CD14-positive monocyte (primary cell): ENCODE data around the gene CXXC5. TPM values are rescaled to one million over a fixed set of nuclear protein-coding genes. Genes with fewer than 3 reads are reported as not detected.
A peak's percentile ranks its signal among the peaks of the same experiment; 100 is the strongest.
"Not testable (repeated sequence)": the region's sequence is repeated elsewhere in the genome, so short reads cannot be mapped to it uniquely, and the experiment has no call there.

ENCODE experiments used
- DNase-seq, 3 donors: peaks; one replicate each; pipeline ENCODE4 v3.0.0-alpha.2; 2011 to 2022
- H2AFZ ChIP-seq: 2 replicates; pipeline ENCODE4 v1.6.0; 2012; ENCODE audit warnings: mild to moderate bottlenecking, low read depth, low read length, inconsistent platforms; ENCODE audit not compliant: insufficient read depth, poor library complexity, severe bottlenecking
- H3K27ac ChIP-seq, 2 donors: 1 replicate in 1 of 2; 2 replicates in 1 of 2; pipeline ENCODE4 v1.5.1; 2012 to 2013; ENCODE audit warnings: low read length in 2 of 2, control low read depth in 1 of 2, inconsistent platforms in 1 of 2, low read depth in 1 of 2, mild to moderate bottlenecking in 1 of 2
- H3K27me3 ChIP-seq, 2 donors: one replicate each; pipeline versions ENCODE4 v1.6.0 to v1.6.1; 2011 to 2013; ENCODE audit warnings: low read length in 2 of 2; ENCODE audit not compliant: control insufficient read depth in 2 of 2, insufficient read depth in 2 of 2
- H3K36me3 ChIP-seq, 2 donors: replicated peaks in 1 of 2; 1 replicate in 1 of 2; 2 replicates in 1 of 2; pipeline versions ENCODE4 v1.5.1 to v1.6.1; 2012 to 2013; ENCODE audit warnings: low read length in 2 of 2, control low read depth in 1 of 2, inconsistent platforms in 1 of 2, mild to moderate bottlenecking in 1 of 2; ENCODE audit not compliant: insufficient read depth in 2 of 2, control insufficient read depth in 1 of 2
- H3K4me1 ChIP-seq, 2 donors: 1 replicate in 1 of 2; 2 replicates in 1 of 2; pipeline versions ENCODE4 v1.5.1 to v1.6.1; 2012 to 2013; ENCODE audit warnings: low read length in 2 of 2, control low read depth in 1 of 2, inconsistent platforms in 1 of 2, mild to moderate bottlenecking in 1 of 2, moderate library complexity in 1 of 2; ENCODE audit not compliant: insufficient read depth in 2 of 2, control insufficient read depth in 1 of 2
- H3K4me2 ChIP-seq: replicated peaks from 2 replicates; pipeline ENCODE3; 2012; ENCODE audit warnings: low read length, moderate library complexity, mild to moderate bottlenecking; ENCODE audit not compliant: poor library complexity, severe bottlenecking; ENCODE audit errors: extremely low read depth
- H3K4me3 ChIP-seq, 3 experiments: fragments of 200-600 bp in 1 of 3; sonication (generic) in 1 of 3; replicated peaks in 1 of 3; 1 replicate in 2 of 3; 2 replicates in 1 of 3; pipeline ENCODE4 v1.5.1; 2011 to 2013; ENCODE audit warnings: low read length in 3 of 3, mild to moderate bottlenecking in 3 of 3, control low read depth in 2 of 3, low read depth in 2 of 3, inconsistent platforms in 1 of 3, moderate library complexity in 1 of 3
- H3K79me2 ChIP-seq: 2 replicates; pipeline ENCODE4 v1.6.0; 2012; ENCODE audit warnings: mild to moderate bottlenecking, control low read depth, inconsistent platforms, low read length, moderate library complexity; ENCODE audit not compliant: insufficient read depth
- H3K9ac ChIP-seq: 2 replicates; pipeline ENCODE4 v1.6.0; 2017; ENCODE audit warnings: low read length, mild to moderate bottlenecking; ENCODE audit not compliant: insufficient read depth, poor library complexity, severe bottlenecking
- H3K9me3 ChIP-seq, 2 donors: replicated peaks in 1 of 2; 1 replicate in 1 of 2; 2 replicates in 1 of 2; pipeline versions ENCODE4 v1.5.1 to v1.6.1; 2012 to 2013; ENCODE audit warnings: low read length in 2 of 2, control low read depth in 1 of 2; ENCODE audit not compliant: control insufficient read depth in 1 of 2, insufficient read depth in 1 of 2
- H4K20me1 ChIP-seq: 2 replicates; pipeline ENCODE4 v1.6.0; 2012; ENCODE audit warnings: mild to moderate bottlenecking, low read length, control low read depth, moderate library complexity; ENCODE audit not compliant: insufficient read depth
- H3K27ac Mint-ChIP-seq, 7 donors: one replicate each; pipeline ENCODE4 v1.8.0; 2020; ENCODE audit warnings: mild to moderate bottlenecking in 7 of 7, mixed read lengths in 7 of 7, moderate library complexity in 6 of 7, inconsistent platforms in 2 of 7
- H3K27me3 Mint-ChIP-seq, 3 donors: one replicate each; pipeline ENCODE4 v1.8.0; 2021 to 2022; ENCODE audit warnings: low read depth in 3 of 3, mild to moderate bottlenecking in 3 of 3, mixed read lengths in 3 of 3, moderate library complexity in 3 of 3, inconsistent platforms in 1 of 3
- H3K36me3 Mint-ChIP-seq, 2 donors: one replicate each; pipeline ENCODE4 v1.8.0; 2020; ENCODE audit warnings: mixed read lengths in 2 of 2, inconsistent platforms in 1 of 2, mild to moderate bottlenecking in 1 of 2
- H3K4me1 Mint-ChIP-seq: one replicate; pipeline ENCODE4 v1.8.0; 2020; ENCODE audit warnings: mild to moderate bottlenecking, mixed read lengths
- H3K4me3 Mint-ChIP-seq, 2 donors: one replicate each; pipeline ENCODE4 v1.8.0; 2020; ENCODE audit warnings: mild to moderate bottlenecking in 2 of 2, mixed read lengths in 2 of 2, moderate library complexity in 1 of 2
- H3K9me3 Mint-ChIP-seq, 7 donors: one replicate each; pipeline ENCODE4 v1.8.0; 2020 to 2022; ENCODE audit warnings: mixed read lengths in 7 of 7, mild to moderate bottlenecking in 6 of 7, moderate library complexity in 6 of 7, inconsistent platforms in 2 of 7
- CTCF ChIP-seq: fragments of 200-600 bp; IDR thresholded peaks from one replicate; pipeline ENCODE4 v1.8.0; 2022; ENCODE audit warnings: antibody characterized with exemption, mild to moderate bottlenecking
- WGBS: methylation state at CpG from one replicate; pipeline ENCODE4 v1.1.5; 2013; ENCODE audit warnings: missing lambda C conversion rate; ENCODE audit not compliant: insufficient coverage; 5-methylcytosine and 5-hydroxymethylcytosine counted together
- intact Hi-C, 2 donors: fragments of 100-400 bp; cut with micrococcal nuclease; formaldehyde crosslinking; loops; one replicate each; pipeline versions ENCODE4 v1.15.0 to v1.15.1; 2023
- polyA minus RNA-seq: library from RNA; depleted of rRNA, polyadenylated mRNA; stranded (reverse); fragments of >200 nt; gene quantifications from 2 replicates; pipeline ENCODE4 v1.2.3, GENCODE V29; 2012
- polyA plus RNA-seq, 3 donors: library from polyadenylated mRNA; depleted of rRNA in 1 of 3; unstranded in 2 of 3; stranded (reverse) in 1 of 3; fragments of 300-500 nt in 2 of 3; fragments of >200 nt in 1 of 3; fragmentation: Illumina TruSeq in 2 of 3; gene quantifications; 1 replicate in 2 of 3; 2 replicates in 1 of 3; pipeline ENCODE4 v1.2.3, GENCODE V29; 2012 to 2021
- total RNA-seq, 12 experiments: library from RNA in 1 of 12; stranded (reverse) in 1 of 12; fragments of 120-200 nt in 1 of 12; gene quantifications; one replicate each; pipeline ENCODE4 v1.2.4 and lab custom pipeline; 2013 to 2026; ENCODE audit warnings: mixed read lengths in 6 of 12, inconsistent platforms in 1 of 12

CXXC5 gene
- 24.6 TPM for total RNA-seq (2013)
- polyA plus RNA-seq, result 10 to 100 TPM; 22.4 to 37.2 (median 33.7) TPM
- 45.0 and 56.7 TPM in 2 replicates for polyA minus RNA-seq
- total RNA-seq (lab: John Stamatoyannopoulos, UW), result 4.4 to 96.4 (median 38.3) reads per million in 11 experiments

- Mint-ChIP-seq H3K27ac (peak within 1 kb of the TSS in 5 of 7 donors; percentile 32 to 96 (median 89)), H3K4me3 (peak within 1 kb of the TSS; percentile 99 to 100), H3K36me3 (peaks cover 11 to 31% of the 10 kb centered on the region in 2 donors), H3K9me3 (peaks cover 0 to 17% (median 3%) of the 10 kb centered on the region in 7 donors), H3K4me1 (peaks cover 62% of the 10 kb centered on the region), H3K27me3 (peaks cover 64 to 87% (median 65%) of the 10 kb centered on the region in 3 donors)
- H3K4me2 ChIP-seq, result peak within 1 kb of the TSS; percentile 95
- intact Hi-C loops, result loop anchor here (1.0 kb wide), 2 partner anchors 10 to 11 kb away; no protein-coding TSS in a partner anchor
- WGBS, result under 1% methylated on average over 71 of the region's 106 CpGs
- H2AFZ ChIP-seq, result peak within 1 kb of the TSS; percentile 55
- peaks cover 45% of the 10 kb centered on the region for H4K20me1 ChIP-seq
- H3K36me3 ChIP-seq, result no peaks in the 10 kb centered on the region
- peaks cover 10 to 73% of the 10 kb centered on the region in 2 donors for H3K27me3 ChIP-seq
- DNase-seq, result peak; percentile 64 to 69 (median 66)
- no peak for TF ChIP-seq CTCF
- peaks cover 60 to 68% of the 10 kb centered on the region in 2 donors for H3K4me1 ChIP-seq
- peaks cover 37% of the 10 kb centered on the region for H3K79me2 ChIP-seq
- peak within 1 kb of the TSS; percentile 67 to 89 (median 83) for H3K4me3 ChIP-seq
- no peaks in the 10 kb centered on the region for H3K9me3 ChIP-seq
- peak within 1 kb of the TSS; percentile 65 to 82 for H3K27ac ChIP-seq
- H3K9ac ChIP-seq, result peak within 1 kb of the TSS; percentile 85
These were observed at the start of gene CXXC5 for GRCh38 chr5:139648205-139649081. Gene CXXC5, plus strand, starts transcription at chr5:139648349. Its CDS starts 32,175 bp downstream, at chr5:139680524.

GRCh38 chr5:139598601-139598965 lies 49.6 kb upstream of the CXXC5 start:
- H3K9me3 ChIP-seq, H3K27me3 Mint-ChIP-seq, H3K27ac ChIP-seq, H3K4me1 ChIP-seq, H3K27me3 ChIP-seq, H3K9ac ChIP-seq, DNase-seq, H3K4me2 ChIP-seq, H3K4me3 Mint-ChIP-seq, H2AFZ ChIP-seq, H3K4me3 ChIP-seq, H3K9me3 Mint-ChIP-seq, intact Hi-C loops: not testable (repeated sequence)
- peaks cover 21 to 44% of the 10 kb centered on the region in 2 donors for H3K36me3 Mint-ChIP-seq
- peaks cover 97% of the 10 kb centered on the region for H3K79me2 ChIP-seq
- H3K36me3 ChIP-seq, result peaks cover 21 to 37% of the 10 kb centered on the region in 2 donors
- WGBS, result no CpG with 5 or more reads among the region's 5 CpGs
- peak overlapping the region in 1 of 7 donors; percentile 25 for H3K27ac Mint-ChIP-seq
- peaks cover 100% of the 10 kb centered on the region for H4K20me1 ChIP-seq
- H3K4me1 Mint-ChIP-seq, result peaks cover 11% of the 10 kb centered on the region
